HG02759 (cell line): Measurements from ENCODE around the gene AGAP1.

Experiments used
- ATAC-seq: cut with Tn5 transposase; IDR thresholded peaks from one replicate; pipeline ENCODE4 v1.9.1; 2021; ENCODE audit warnings: mild to moderate bottlenecking, moderate library complexity; ENCODE audit not compliant: unreplicated experiment

AGAP1 gene

GRCh38 chr2:235546151-235546435 lies 52.2 kb downstream of the AGAP1 start:
- no peak for ATAC-seq

DNA sequence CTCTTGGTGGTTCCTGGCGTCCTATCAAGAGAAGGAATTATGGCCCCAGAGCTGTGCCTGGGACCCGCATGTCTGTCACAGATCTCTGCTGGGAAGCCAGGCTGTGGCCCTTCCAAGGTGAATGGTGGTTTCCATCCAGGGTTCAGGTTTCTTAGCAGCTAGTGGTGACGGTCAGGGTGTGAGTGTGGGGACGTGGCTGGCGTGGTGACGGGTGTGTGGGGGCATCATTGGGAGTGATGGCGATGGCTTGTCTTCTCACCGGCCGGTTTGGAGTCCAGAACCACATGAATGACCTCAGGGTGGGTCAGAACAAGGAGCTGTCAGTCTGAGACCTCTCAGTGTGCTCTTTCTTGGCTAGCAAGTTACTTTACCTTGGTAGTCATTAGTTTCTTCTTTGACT lies 52.6 kb downstream of the AGAP1 start:
- ATAC-seq, result no peak

DNA sequence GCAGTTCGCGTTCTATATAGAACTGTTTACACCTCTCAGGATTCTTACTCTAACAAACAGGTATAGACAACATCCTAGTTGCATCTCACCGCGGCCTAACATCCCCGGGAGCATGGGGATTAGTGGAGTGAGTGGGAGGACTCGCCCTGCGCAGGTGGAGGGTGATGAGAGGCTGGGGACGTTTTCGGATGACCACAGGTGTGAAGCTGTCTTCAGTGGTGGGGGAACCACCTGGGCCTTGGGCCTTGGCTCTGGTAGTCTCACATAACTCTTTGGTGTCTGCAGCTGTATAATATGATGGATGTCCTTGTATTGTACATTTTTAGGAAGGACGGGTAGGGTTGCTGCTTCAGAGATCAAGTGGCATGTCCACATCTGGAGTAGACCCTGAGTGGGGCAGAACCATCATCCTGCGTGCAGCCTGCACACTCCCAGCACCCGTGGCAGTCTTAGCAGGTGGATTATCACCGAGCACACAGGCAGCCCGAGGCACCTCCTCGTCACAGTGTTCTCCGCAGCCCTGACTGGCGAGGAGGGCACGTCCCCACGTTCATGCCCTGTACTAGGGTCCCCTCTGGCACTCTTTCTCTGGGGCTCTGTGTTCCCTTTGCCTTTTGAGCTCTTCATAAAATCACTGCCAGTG lies 56.0 kb downstream of the AGAP1 start:
- no peak for ATAC-seq

GRCh38 chr2:235550378-235550760 lies 56.5 kb downstream of the AGAP1 start:
- no peak for ATAC-seq

DNA sequence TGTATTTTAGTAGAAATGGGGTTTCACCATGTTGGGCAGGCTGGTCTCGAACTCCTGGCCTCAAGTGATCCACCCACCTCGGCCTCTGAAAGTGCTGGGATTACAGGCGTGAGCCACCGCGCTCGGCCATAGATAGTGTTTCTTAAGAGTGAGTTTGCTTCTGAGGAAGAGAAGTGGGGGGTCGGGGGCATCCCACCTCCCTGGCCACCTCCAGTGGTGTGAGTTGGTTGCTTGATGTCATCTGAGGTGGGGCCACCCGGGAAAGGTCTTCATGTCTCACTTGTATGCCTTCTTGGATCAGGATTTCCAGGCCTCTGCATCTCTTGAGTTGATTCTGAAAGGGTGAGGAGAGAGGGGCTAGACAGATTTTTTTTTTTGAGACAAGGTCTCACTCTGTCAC lies 57.1 kb downstream of the AGAP1 start:
- ATAC-seq, result no peak

DNA sequence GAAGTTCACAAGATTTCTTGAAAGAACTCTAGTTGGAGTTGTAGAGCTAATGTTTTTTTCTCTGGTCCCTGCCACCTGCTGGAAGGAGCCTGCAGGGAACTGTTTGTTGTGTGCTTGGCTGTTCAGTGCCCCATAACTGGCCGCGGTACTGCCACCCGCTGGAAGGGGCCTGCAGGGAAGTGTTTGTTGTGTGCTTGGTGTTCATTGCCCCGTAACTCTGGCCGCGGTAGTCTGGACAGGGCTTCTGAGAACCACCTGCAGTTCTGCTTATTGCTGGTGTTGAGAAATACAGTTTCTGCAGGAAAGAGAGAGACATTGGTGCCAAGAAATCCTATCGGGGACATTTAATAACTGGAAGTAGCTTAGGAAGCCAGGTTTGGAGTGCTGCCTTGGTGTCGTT lies 58.1 kb downstream of the AGAP1 start:
- ATAC-seq, result no peak

- no peak for ATAC-seq
Observed at GRCh38 chr2:235552671-235553070, 58.8 kb downstream of the AGAP1 start.

GRCh38 chr2:235553291-235553690 lies 59.4 kb downstream of the AGAP1 start:
- no peak for ATAC-seq

DNA sequence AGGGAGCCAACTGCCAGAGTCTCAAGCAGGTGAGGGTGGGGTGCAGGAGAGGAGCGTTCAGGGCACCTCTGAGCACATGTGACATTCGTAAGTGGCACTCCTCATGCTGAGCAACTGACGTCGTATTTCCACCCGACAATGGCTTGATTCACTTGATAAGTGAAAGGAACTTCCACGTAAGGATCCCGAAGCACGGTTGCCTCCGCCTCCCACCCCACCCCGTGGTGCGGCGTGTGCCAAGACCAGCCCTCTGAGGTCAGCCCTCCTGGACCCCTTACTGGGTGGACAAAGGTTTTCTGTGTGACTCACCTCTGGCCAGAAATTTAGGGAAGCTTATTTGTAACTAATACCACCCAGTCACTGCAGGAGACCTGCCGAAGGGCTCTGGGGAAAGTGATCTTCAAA lies 59.9 kb downstream of the AGAP1 start:
- ATAC-seq, result no peak

DNA sequence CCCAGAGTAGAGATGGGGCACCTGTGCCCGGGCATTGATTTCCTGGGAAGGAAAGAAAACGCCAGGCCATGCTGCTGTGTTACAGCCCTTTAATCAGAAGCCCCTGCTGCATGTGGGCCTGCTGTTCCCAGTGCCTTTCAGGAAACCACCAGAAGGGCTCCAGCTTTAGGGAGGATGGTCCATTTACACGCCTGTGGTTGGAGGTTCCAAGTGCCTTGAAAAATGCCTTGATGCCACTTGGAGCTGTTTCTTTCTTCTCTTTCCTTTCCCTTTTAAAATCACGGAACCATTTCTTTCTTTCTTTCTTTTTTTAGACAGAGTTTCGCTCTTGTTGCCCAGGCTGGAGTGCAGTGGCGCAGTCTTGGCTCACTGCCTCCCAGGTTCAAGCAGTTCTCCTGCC lies 60.5 kb downstream of the AGAP1 start:
- no peak for ATAC-seq

- no peak for ATAC-seq
Observed at GRCh38 chr2:235554936-235555335, 61.1 kb downstream of the AGAP1 start.

DNA sequence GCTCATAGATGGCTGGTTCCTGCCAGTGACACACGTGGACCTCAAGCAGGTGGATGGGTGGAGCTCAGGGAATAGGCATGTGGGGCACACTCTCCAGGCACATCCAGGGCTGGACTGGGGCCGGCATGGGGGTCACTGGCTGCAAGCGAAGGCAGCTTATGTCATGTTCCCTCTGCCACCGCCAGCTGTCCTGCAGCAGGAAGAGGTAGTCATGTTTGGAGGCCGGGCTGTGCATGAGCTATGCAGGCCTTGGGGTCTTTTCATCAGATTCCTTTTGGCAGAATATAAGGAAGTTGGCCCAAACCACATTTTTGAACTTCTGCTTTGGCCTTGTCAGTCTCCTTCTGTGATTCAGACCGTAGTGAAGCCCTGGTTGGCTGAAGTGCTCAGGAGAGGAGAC lies 61.5 kb downstream of the AGAP1 start:
- ATAC-seq, result no peak

GRCh38 chr2:235556086-235556485 lies 62.2 kb downstream of the AGAP1 start:
- ATAC-seq, result no peak

DNA sequence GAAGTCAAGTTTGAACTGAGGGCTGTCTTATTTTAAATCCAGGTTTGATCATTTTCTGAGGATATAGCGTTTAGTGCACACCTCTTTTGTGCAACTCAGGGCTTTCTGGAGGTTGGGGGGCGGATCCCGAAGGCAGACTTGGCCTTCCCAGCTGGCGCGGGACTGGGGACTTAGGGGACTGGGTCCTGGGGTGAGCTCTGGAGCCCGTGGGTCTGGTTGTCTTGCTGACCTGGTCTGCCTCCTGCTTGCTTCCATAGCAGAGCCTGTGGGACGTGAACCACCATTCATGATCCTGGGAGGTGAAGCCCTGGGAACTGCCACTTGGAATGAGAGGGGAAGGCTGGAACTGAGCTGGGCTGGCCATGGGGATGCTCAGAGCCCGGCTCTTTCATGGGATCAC lies 63.1 kb downstream of the AGAP1 start:
- no peak for ATAC-seq

DNA sequence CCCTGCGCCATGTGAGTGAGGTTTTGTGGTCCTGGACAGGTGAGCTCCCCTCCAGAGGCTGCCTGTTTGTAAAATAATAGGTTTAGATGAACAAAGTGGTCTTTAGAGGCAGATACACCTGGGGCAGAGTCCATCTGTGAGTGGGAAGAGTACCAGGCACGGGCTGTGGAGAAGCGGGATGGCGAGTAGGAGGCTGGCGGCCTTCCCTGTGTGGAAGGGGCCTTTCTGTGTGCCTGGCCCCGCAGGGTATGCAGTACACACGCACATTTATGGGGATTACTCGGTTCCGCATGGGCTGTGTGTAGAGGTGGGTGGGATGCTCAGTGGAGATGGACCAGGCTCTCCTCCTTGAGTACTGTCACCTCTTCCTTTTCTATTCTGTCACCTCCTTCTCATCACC lies 64.1 kb downstream of the AGAP1 start:
- ATAC-seq, result no peak

- ATAC-seq, result no peak
Observed at GRCh38 chr2:235558572-235558971, 64.7 kb downstream of the AGAP1 start.

GRCh38 chr2:235560345-235560744 lies 66.5 kb downstream of the AGAP1 start:
- no peak for ATAC-seq

GRCh38 chr2:235561450-235561849 lies 67.6 kb downstream of the AGAP1 start:
- no peak for ATAC-seq

DNA sequence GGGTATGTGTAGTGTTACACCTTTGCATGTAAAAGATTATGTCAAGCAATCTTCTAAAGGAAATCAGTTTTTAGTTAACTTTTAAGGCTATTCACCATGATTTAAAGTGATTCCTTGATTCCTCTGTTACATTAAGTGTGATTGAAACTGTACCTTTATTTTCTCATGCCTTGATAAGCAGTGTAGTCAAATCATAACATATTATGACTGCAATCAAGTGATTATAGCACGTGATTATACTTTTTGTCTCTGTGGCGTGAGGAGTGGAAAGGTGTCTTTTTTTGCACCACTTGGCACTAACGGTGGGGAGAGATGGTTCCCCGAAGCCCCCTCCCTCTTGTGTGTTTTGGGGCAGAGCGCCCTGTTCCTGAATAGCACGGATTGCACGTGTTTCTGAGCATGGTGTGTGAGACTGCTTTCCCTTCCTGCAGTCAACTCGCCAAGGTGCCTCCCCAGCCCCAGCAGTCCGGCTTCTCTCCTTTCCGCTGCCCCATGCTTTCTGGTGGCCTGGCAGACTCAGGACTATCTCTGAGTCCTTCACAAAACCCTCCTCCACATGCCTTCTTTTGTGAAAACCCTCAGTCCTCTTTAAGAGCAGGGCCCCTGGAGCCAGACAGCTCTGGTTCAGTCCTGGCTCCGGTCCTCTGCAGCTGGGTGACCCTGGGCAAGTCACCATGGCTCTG lies 68.4 kb downstream of the AGAP1 start:
- ATAC-seq, result no peak

GRCh38 chr2:235563056-235563910 lies 69.4 kb downstream of the AGAP1 start:
- no peak for ATAC-seq

DNA sequence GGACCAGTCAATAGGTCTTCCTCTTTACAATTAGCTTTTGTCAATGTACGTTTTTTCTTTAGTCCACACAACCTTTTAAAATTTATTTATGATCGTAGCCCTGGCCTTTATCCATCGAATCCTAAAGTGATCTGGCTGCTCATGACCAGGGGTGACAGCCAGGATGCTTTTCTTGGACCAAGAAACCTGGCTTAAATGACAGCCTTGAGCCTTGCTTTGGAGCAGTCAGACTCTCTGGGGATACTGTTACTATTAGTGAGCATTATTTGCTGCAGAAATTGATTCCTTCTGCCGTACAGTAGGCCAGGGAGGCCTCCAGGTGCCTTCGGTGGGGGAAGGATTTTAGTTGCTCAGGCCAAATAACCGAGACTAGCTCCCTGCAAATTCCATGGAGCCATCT lies 70.2 kb downstream of the AGAP1 start:
- ATAC-seq, result no peak

- no peak for ATAC-seq
Observed at GRCh38 chr2:235564884-235565530, 71.2 kb downstream of the AGAP1 start.
